Keratinocyte (primary cell): ENCODE measurements around the gene SOCS3. TPM values are rescaled to one million over a fixed set of nuclear protein-coding genes. Genes with fewer than 3 reads are reported as not detected.
"Not testable (repeated sequence)": the region's sequence is repeated elsewhere in the genome, so short reads cannot be mapped to it uniquely, and the experiment has no call there.

Source experiments
- DNase-seq: peaks from one replicate; pipeline ENCODE4 v3.0.0-alpha.2; 2011; ENCODE audit warnings: low read depth, missing footprints, low spot score
- FAIRE-seq: peaks from 2 replicates; lab custom pipeline; 2011; peaks lifted over from hg19 to GRCh38; lab: Jason Lieb, UNC
- H2AFZ ChIP-seq: 2 replicates; pipeline ENCODE4 v1.6.0; 2012; ENCODE audit warnings: low read length, control low read depth, inconsistent platforms; ENCODE audit not compliant: control insufficient read depth
- H3K27ac ChIP-seq: 2 replicates; pipeline ENCODE4 v1.5.1; 2011; ENCODE audit warnings: low read length; ENCODE audit not compliant: control insufficient read depth, insufficient read depth
- H3K27me3 ChIP-seq: 3 replicates; pipeline ENCODE4 v1.6.0; 2011; ENCODE audit warnings: low read length; ENCODE audit not compliant: control insufficient read depth, insufficient read depth; ENCODE audit errors: extremely low read depth
- H3K36me3 ChIP-seq, 2 experiments: 2 replicates in 1 of 2; 3 replicates in 1 of 2; pipeline ENCODE4 v1.5.1; 2011; ENCODE audit warnings: low read length in 2 of 2, mild to moderate bottlenecking in 1 of 2; ENCODE audit not compliant: control insufficient read depth in 2 of 2, insufficient read depth in 2 of 2; ENCODE audit errors: extremely low read depth in 1 of 2
- H3K4me1 ChIP-seq: 3 replicates; pipeline ENCODE4 v1.5.1; 2011; ENCODE audit warnings: low read length; ENCODE audit not compliant: control insufficient read depth, insufficient read depth; ENCODE audit errors: extremely low read depth
- H3K4me2 ChIP-seq: 3 replicates; pipeline ENCODE4 v1.6.0; 2011; ENCODE audit warnings: low read depth, low read length; ENCODE audit not compliant: control insufficient read depth, insufficient read depth; ENCODE audit errors: extremely low read depth
- H3K4me3 ChIP-seq, 3 experiments: fragments of 200-600 bp in 1 of 3; sonication (generic) in 1 of 3; 2 replicates in 2 of 3; 3 replicates in 1 of 3; pipeline ENCODE4 v1.5.1; 2011 to 2016; ENCODE audit warnings: low read length in 3 of 3, mild to moderate bottlenecking in 3 of 3, control low read depth in 2 of 3, inconsistent platforms in 1 of 3, low read depth in 1 of 3, mixed read lengths in 1 of 3, mixed run types in 1 of 3, moderate library complexity in 1 of 3; ENCODE audit not compliant: control insufficient read depth in 2 of 3, insufficient read depth in 2 of 3; ENCODE audit errors: extremely low read depth in 1 of 3
- H3K79me2 ChIP-seq: 2 replicates; pipeline ENCODE4 v1.6.0; 2012; ENCODE audit warnings: low read length; ENCODE audit not compliant: control insufficient read depth, insufficient read depth
- H3K9ac ChIP-seq: 3 replicates; pipeline ENCODE4 v1.6.0; 2011; ENCODE audit warnings: low read length; ENCODE audit not compliant: control insufficient read depth, insufficient read depth; ENCODE audit errors: extremely low read depth
- H3K9me1 ChIP-seq: 3 replicates; pipeline ENCODE4 v1.6.0; 2011; ENCODE audit warnings: low read length; ENCODE audit not compliant: control insufficient read depth, insufficient read depth; ENCODE audit errors: extremely low read depth
- H3K9me3 ChIP-seq: 2 replicates; pipeline ENCODE4 v1.5.1; 2012; ENCODE audit warnings: low read depth, low read length; ENCODE audit not compliant: control insufficient read depth
- H4K20me1 ChIP-seq: 3 replicates; pipeline ENCODE4 v1.6.0; 2011; ENCODE audit warnings: low read length; ENCODE audit not compliant: control insufficient read depth, insufficient read depth; ENCODE audit errors: extremely low read depth
- EZH2 ChIP-seq: IDR thresholded peaks from one replicate; pipeline ENCODE4 v1.6.1; 2012; ENCODE audit warnings: inconsistent platforms, mild to moderate bottlenecking, low read length, moderate library complexity
- dilution Hi-C: fragments of 300-500 bp; cut with MboI; formaldehyde crosslinking; loops from one replicate; pipeline ENCODE4 v1.7.0; 2020; ENCODE audit warnings: low sequenced_read_pairs; ENCODE audit not compliant: extremely low pct_ligation_motif_present
- polyA plus RNA-seq, 5 experiments: library from polyadenylated mRNA; depleted of rRNA in 3 of 5; stranded (reverse) in 3 of 5; stranded (forward) in 1 of 5; unstranded in 1 of 5; fragments of >200 nt; gene quantifications; 1 replicate in 1 of 5; 2 replicates in 3 of 5; 3 replicates in 1 of 5; pipeline versions ENCODE4 v1.2.1 to v1.2.3, GENCODE V29; 2011 to 2012; ENCODE audit warnings: missing spikeins in 2 of 5, low read depth in 1 of 5, low replicate concordance in 1 of 5
- TF ChIP-seq, protein P1 (sequence below), 3 experiments: IDR thresholded peaks in 1 of 3; conservative IDR thresholded peaks in 1 of 3; optimal IDR thresholded peaks in 1 of 3; 2 replicates in 2 of 3; 3 replicates in 1 of 3; pipeline versions ENCODE3 to v1.5.1; 2011; ENCODE audit warnings: low read length in 3 of 3, mild to moderate bottlenecking in 3 of 3, moderate library complexity in 2 of 3, control low read depth in 1 of 3, inconsistent platforms in 1 of 3; ENCODE audit not compliant: insufficient read depth in 2 of 3; ENCODE audit errors: extremely low read depth in 1 of 3

The SOCS3 gene
- polyA plus RNA-seq, 1 donor (not counting 4 experiments of a cell fraction or from before 2014, with no cell fraction given): 9.4 TPM

DNA sequence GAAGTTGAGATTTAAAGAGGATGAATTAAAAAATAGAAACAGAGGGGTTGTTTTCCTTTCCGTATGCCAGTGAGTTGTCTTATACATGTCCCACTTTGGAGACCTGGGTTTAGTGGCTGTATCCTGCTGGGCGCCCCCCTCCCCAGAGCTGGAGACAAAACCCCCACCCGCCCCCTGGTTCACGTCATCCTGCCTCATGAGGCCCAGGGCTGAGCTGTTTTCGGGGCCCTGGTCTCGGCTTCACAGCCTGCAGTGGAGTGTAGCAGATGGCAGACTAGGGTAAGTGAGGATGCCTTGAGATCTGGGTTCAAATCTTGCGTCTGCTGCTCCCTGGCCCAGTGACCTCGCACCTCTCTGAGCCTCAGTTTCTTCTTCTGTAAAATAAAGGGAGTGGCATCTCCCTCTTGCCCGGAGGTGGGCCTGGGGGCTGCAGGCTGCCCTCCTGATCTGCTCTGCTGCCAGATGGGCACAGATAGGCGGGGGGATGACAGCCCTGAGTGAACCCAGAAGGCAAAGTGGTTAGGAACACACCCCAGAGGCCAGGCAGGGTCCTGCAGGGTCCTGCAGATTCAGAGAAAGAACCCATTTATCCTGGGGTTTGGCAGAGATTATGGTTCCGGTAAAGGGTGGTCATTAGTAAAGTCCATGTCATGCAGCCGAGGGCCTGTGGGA, 45.1 kb downstream of the SOCS3 start:
- TF ChIP-seq, protein P1, sequence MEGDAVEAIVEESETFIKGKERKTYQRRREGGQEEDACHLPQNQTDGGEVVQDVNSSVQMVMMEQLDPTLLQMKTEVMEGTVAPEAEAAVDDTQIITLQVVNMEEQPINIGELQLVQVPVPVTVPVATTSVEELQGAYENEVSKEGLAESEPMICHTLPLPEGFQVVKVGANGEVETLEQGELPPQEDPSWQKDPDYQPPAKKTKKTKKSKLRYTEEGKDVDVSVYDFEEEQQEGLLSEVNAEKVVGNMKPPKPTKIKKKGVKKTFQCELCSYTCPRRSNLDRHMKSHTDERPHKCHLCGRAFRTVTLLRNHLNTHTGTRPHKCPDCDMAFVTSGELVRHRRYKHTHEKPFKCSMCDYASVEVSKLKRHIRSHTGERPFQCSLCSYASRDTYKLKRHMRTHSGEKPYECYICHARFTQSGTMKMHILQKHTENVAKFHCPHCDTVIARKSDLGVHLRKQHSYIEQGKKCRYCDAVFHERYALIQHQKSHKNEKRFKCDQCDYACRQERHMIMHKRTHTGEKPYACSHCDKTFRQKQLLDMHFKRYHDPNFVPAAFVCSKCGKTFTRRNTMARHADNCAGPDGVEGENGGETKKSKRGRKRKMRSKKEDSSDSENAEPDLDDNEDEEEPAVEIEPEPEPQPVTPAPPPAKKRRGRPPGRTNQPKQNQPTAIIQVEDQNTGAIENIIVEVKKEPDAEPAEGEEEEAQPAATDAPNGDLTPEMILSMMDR (optimal IDR thresholded peaks at IDR 0.05 in 1 of 3, IDR thresholded peaks at IDR 0.05 in 1 of 3, conservative IDR thresholded peaks at IDR 0.05 in 1 of 3; ENCODE audit: extremely low read depth in 1 of 3, insufficient read depth in 2 of 3, low read length in 3 of 3): peak in 1 of 3 experiments; percentile 8
- TF ChIP-seq EZH2: no peak
- H3K9me3 ChIP-seq: no peaks in the 10 kb centered on the region
- H3K4me1 ChIP-seq: peaks cover 41% of the 10 kb centered on the region
- H3K27ac ChIP-seq: peak overlapping the region; percentile 80
- H3K4me2 ChIP-seq: peak overlapping the region; percentile 58
- H3K79me2 ChIP-seq: no peaks in the 10 kb centered on the region
- no peak overlapping the region for H2AFZ ChIP-seq
- no peaks in the 10 kb centered on the region for H4K20me1 ChIP-seq
- no peaks in the 10 kb centered on the region for H3K27me3 ChIP-seq
- dilution Hi-C loops: no loop called here
- H3K4me3 ChIP-seq: peak overlapping the region in 2 of 3 experiments; percentile 46 to 51
- DNase-seq (no peak), FAIRE-seq (no peak)
- peak overlapping the region; percentile 65 for H3K9ac ChIP-seq
- H3K9me1 ChIP-seq: no peaks in the 10 kb centered on the region
- H3K36me3 ChIP-seq: no peaks in the 10 kb centered on the region

DNA sequence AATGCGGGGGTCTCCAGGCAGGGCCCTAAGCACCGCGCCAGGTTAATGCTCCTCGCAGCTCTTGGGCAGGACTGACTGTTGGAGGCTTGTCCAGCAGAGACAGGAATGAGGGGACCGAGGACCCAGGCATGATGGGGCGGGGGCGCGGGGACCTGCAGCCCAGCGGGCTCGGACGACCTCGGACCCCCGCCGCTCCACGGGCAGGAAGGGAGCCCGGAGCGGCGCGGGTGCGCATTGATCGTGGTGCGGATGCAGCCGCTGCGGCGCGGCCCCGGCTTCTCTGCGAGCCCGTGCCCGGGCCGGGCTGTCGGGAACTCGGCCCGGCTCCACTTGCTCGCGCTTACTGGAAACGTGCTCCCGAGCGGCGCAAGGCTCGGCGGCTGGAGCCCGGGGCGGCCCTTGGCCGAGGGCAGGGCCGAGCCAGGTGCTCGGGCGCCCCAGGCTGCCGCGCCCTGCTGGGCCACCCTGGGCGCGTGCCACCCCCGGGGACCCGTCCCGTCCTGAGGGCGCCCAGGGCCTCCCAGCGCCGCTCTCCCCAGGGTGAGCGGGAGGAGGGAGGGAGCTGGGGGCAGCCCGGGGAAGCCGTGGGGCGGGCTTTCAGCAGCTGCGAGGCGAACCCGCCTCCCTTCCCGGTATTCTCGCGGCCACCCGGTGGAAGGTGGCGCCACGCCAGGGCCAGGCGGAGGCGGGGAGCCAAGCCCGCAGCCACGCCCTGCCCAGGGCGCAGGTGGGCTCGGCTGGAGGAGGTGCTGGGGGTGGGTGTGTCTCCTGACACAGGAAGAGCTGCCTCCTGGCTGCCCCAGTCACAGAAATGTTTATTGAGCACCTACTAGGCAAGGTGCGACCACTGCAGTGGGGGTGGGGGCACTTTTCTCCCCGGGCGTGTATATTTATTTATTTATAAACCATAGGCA, 45.9 kb downstream of the SOCS3 start:
- DNase-seq (no peak), FAIRE-seq (no peak)
- H4K20me1 ChIP-seq: no peaks in the 10 kb centered on the region
- H3K4me2 ChIP-seq: peak overlapping the region; percentile 58
- no peaks in the 10 kb centered on the region for H3K9me1 ChIP-seq
- TF ChIP-seq, protein P1 (optimal IDR thresholded peaks at IDR 0.05 in 1 of 3, IDR thresholded peaks at IDR 0.05 in 1 of 3, conservative IDR thresholded peaks at IDR 0.05 in 1 of 3; ENCODE audit: extremely low read depth in 1 of 3, insufficient read depth in 2 of 3, low read length in 3 of 3): no peak
- no peak for TF ChIP-seq EZH2
- no peaks in the 10 kb centered on the region for H3K79me2 ChIP-seq
- peak overlapping the region; percentile 24 to 51 (median 46) for H3K4me3 ChIP-seq
- peak overlapping the region; percentile 70 for H3K9ac ChIP-seq
- H3K27me3 ChIP-seq: no peaks in the 10 kb centered on the region
- peaks cover 41% of the 10 kb centered on the region for H3K4me1 ChIP-seq
- H2AFZ ChIP-seq: peak overlapping the region; percentile 22
- H3K36me3 ChIP-seq: no peaks in the 10 kb centered on the region
- no peaks in the 10 kb centered on the region for H3K9me3 ChIP-seq
- dilution Hi-C loops: no loop called here
- H3K27ac ChIP-seq: peak overlapping the region; percentile 80

DNA sequence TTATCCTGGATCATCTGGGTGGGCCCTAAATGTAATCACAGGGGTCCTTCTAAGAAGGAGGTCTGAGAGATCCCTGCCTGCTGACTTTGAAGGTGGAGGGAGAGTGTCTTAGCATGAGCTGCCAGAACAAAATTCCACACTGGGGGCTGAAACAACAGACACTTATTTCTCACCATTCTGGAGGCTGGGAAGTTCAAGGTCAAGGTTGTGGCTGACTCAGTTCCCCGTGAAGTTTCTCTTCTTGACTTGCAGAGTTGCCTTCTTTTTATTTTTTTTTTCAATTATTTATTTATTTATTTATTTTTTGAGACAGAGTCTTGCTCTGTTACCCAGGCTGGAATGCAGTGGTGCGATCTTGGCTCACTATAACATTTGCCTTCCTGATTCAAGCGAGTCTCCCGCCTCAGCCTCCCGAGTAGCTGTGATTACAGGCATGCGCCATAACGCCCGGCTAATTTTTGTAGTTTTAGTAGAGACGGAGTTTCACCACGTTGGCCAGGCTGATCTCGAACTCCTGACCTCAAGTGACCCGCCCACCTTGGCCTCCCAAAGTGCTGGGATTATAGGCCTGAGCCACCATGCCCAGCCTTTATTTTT, 50.1 kb downstream of the SOCS3 start:
- DNase-seq, H3K27me3 ChIP-seq, H3K27ac ChIP-seq, dilution Hi-C loops, H4K20me1 ChIP-seq, H3K9me1 ChIP-seq, H3K79me2 ChIP-seq, H3K9me3 ChIP-seq, H3K4me3 ChIP-seq, H3K36me3 ChIP-seq, H3K9ac ChIP-seq, H2AFZ ChIP-seq, FAIRE-seq, H3K4me2 ChIP-seq: not testable (repeated sequence)
- H3K4me1 ChIP-seq: peaks cover 11% of the 10 kb centered on the region
